ENCODE data around the gene TSEN54.

The TSEN54 gene

DNA sequence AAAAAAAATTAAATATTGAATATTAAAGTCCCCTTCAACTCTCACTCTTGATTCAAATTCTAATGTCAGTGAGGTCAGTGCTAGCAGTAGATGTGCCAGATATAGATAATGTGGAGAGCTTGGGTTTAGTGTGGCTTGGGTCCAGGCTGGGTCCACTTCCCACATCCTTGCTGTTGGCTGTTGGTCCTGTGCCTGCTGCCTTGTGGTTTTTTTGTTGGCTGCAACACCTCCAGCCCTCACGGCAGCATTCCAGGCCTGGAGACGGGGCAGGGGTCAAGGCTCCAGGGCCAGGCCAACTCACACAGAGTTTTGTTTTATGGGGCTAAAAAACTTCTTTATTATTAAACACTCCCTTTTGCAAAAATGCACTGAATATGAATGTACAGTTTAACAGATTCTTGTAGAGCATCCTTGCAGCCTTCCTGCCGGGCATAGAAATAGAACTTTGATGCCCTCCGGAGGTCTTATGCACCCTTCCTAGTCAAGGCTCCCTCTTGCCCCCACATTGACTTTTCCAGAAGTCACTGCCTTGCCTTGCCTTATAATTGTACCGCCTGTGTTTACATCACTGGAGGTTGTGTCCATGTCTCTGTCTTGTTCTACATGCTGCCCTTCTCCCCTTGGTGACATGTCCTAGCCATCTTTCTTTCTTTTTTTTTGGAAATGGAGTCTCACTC, 45.7 kb downstream of the TSEN54 start:
- Mint-ChIP-seq H3K27ac (no peak overlapping the region), H3K9me3 (no peaks in the 10 kb centered on the region), H3K4me3 (no peak overlapping the region), H3K4me1 (peaks cover 16% of the 10 kb centered on the region in 2 donors), H3K36me3 (peaks cover 3 to 6% of the 10 kb centered on the region in 2 donors), H3K27me3 (no peaks in the 10 kb centered on the region)
- ATAC-seq (replicated peaks) (no peak), DNase-seq (no peak)

DNA sequence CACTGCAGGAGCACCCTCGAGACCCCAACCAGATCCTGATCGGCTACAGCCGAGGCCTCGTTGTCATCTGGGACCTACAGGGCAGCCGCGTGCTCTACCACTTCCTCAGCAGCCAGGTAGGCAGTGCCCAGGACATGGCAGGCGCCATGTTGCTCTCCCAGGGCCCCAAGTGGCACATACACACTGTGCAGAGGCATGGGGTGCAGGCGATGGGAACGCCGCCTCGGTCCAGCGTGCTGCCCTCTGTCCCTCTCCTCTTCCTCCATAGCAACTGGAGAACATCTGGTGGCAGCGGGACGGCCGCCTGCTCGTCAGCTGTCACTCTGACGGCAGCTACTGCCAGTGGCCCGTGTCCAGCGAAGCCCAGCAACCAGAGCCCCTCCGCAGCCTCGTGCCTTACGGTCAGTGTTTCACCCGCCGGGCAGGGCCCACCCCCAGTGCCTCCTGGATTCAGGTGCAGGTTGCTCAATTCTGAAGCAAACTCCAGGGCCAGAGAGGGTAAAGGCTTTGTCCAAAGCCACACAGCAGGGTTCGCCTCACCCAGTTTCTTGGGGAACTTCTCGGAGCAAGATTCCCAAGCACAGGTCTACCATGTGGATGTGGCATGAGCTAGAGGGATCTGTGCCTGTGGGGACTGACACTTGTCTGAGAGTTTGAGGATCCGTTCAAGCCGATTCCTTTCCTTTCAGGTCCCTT, 46.9 kb downstream of the TSEN54 start:
- H3K9me3 Mint-ChIP-seq = no peaks in the 10 kb centered on the region
- DNase-seq (no peak), ATAC-seq (replicated peaks) (no peak)
- no peak overlapping the region for H3K27ac Mint-ChIP-seq
- peaks cover 3 to 6% of the 10 kb centered on the region in 2 donors for H3K36me3 Mint-ChIP-seq
- H3K4me1 Mint-ChIP-seq = peaks cover 16 to 17% of the 10 kb centered on the region in 2 donors
- no peaks in the 10 kb centered on the region for H3K27me3 Mint-ChIP-seq
- no peak overlapping the region for H3K4me3 Mint-ChIP-seq

DNA sequence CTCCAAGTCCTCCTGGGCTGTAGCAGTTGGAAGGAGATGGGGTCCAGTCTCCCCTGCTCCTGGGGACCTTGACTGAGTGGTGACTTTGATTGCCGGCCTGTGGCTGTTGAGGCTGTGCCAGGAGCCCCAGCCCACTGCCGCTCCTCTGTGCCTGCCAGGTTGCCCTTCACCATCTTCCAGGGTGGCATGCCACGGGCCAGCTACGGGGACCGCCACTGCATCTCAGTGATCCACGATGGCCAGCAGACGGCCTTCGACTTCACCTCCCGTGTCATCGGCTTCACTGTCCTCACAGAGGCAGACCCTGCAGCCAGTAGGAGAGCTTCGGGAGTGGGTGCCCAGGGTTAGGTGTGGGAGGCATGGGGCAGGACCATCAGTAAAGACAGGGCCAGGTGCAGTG, 47.9 kb downstream of the TSEN54 start:
- Mint-ChIP-seq H3K4me1 (peaks cover 13 to 17% of the 10 kb centered on the region in 2 donors), H3K4me3 (no peak overlapping the region), H3K9me3 (no peaks in the 10 kb centered on the region), H3K27ac (no peak overlapping the region), H3K36me3 (peaks cover 0 to 6% of the 10 kb centered on the region in 2 donors), H3K27me3 (no peaks in the 10 kb centered on the region)
- DNase-seq (no peak), ATAC-seq (replicated peaks) (no peak)

DNA sequence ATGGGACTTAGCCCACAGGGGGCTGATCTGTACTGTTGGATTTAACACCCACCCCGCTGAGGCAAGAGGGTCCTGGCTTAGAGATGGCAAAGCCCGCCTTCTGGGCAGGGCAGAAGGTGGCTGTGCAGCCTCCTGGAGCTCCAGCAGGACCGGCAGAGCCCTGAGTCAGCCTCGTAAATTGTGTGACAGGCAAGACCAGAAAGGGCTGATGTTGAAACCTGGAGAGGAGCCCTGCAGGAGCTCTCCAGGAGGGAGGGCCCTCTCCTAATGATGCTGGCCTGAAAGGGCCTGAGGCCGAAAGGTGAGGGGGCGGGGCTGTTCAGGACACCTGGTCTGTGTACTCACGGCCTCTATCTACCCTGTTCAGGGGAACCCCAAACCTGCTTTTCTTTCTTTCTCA, 48.7 kb downstream of the TSEN54 start:
- no peak overlapping the region for H3K27ac Mint-ChIP-seq
- no peak overlapping the region for H3K4me3 Mint-ChIP-seq
- peaks cover 13 to 19% of the 10 kb centered on the region in 2 donors for H3K4me1 Mint-ChIP-seq
- H3K27me3 Mint-ChIP-seq = no peaks in the 10 kb centered on the region
- DNase-seq = no peak
- H3K9me3 Mint-ChIP-seq = no peaks in the 10 kb centered on the region
- no peak for ATAC-seq (replicated peaks)
- peaks cover 0 to 5% of the 10 kb centered on the region in 2 donors for H3K36me3 Mint-ChIP-seq

DNA sequence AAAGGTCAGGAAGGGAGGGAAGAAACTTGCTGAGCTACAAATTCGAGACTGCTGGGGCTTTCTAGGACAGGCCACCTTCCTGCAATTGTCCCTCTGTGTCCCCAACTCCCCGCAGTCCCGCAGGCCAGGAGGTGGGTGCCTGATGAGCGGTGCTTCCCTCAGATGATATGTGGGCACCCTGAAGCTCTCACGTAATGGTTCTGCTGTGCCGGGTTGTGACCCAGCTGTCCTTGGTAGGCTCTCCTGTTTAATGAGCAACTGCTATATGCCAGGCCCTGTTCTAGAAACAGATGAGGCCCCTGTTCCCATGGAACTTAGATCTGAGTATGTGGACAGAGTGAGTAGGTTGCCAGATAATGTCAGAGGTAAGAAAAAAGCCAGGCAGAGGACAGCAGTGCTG, 49.3 kb downstream of the TSEN54 start:
- H3K4me1 Mint-ChIP-seq = peaks cover 14 to 25% of the 10 kb centered on the region in 2 donors
- H3K36me3 Mint-ChIP-seq = peaks cover 0 to 5% of the 10 kb centered on the region in 2 donors
- no peak overlapping the region for H3K27ac Mint-ChIP-seq
- no peaks in the 10 kb centered on the region for H3K27me3 Mint-ChIP-seq
- ATAC-seq (replicated peaks) = no peak
- DNase-seq = no peak
- no peaks in the 10 kb centered on the region for H3K9me3 Mint-ChIP-seq
- H3K4me3 Mint-ChIP-seq = no peak overlapping the region

DNA sequence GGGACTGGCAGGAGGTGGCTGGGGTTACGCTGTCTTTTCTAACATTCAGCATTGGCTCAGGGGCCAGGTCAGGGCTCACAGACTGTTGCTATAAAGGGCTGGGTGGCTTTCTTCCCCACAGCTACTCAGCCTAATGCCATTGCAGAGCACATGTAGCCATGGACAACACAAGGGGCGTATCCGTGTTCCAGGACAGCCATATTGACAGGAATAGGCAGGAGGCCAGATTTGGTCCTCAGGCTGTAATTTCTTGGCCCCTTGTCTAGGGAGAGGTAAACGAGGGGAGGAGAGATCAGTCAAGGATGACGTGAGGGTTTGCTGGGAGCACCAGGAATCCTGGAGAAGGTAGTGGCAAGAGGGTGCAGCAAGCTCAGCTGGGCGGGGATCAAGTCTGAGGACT, 50.1 kb downstream of the TSEN54 start:
- DNase-seq = no peak
- Mint-ChIP-seq H3K9me3 (no peaks in the 10 kb centered on the region), H3K4me3 (no peak overlapping the region), H3K4me1 (peaks cover 22 to 33% of the 10 kb centered on the region in 2 donors), H3K27ac (peak overlapping the region; percentile 15), H3K36me3 (peaks cover 4 to 5% of the 10 kb centered on the region in 2 donors), H3K27me3 (no peaks in the 10 kb centered on the region)
- ATAC-seq (replicated peaks) = no peak

DNA sequence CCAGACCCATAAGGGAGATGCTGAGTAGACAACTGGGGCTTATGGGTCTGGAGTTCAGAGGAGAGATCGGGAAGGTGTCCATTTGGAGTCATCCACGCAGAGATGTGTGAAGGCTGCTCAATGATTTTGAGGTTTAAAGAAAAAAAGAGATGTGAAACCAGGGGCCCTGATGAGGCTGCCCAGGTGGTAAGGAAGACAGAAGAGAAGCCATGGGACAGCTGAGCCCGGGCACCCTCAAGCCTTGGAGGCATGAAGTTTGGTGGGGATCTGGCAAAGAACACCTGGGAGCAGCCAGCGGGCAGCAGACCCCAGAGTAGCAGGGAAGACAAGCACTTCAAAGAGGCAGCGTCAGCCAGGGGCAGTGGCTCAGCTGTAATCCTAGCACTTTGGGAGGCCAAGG, 50.5 kb downstream of the TSEN54 start:
- Mint-ChIP-seq H3K4me3 (no peak overlapping the region), H3K27ac (peak overlapping the region; percentile 15), H3K9me3 (no peaks in the 10 kb centered on the region), H3K27me3 (no peaks in the 10 kb centered on the region), H3K4me1 (peaks cover 24 to 37% of the 10 kb centered on the region in 2 donors), H3K36me3 (peaks cover 5 to 6% of the 10 kb centered on the region in 2 donors)
- ATAC-seq (replicated peaks) = peak; percentile 62
- no peak for DNase-seq

DNA sequence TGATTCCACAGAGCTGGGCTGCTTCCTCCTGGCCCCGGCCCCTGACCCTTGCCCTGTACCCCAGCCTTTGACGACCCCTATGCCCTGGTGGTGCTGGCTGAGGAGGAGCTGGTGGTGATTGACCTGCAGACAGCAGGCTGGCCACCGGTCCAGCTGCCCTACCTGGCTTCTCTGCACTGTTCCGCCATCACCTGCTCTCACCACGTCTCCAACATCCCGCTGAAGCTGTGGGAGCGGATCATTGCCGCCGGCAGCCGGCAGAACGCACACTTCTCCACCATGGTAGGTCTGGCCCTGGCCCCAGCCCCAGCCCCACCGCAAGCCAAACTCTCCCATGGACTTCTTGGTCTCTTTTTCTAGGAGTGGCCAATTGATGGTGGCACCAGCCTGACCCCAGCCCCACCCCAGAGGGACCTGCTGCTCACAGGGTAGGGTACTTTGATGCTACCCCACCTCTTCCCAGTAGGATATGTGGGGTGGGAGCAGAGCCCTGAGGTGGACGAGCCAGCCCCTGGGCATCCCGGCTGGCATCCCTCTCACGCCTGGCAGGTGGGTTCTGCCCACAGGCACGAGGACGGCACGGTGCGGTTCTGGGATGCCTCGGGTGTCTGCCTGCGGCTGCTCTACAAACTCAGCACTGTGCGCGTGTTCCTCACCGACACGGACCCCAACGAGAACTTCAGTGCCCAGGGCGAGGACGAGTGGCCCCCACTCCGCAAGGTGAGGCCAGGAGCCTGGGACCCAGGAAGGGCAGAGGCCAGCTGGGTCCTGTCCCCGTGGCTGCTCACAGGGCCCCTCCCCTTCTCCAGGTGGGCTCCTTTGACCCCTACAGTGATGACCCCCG, 52.3 kb downstream of the TSEN54 start:
- H3K27ac Mint-ChIP-seq = peak overlapping the region; percentile 51
- peaks cover 8 to 9% of the 10 kb centered on the region in 2 donors for H3K36me3 Mint-ChIP-seq
- H3K4me1 Mint-ChIP-seq = peaks cover 24 to 37% of the 10 kb centered on the region in 2 donors
- DNase-seq = no peak
- H3K9me3 Mint-ChIP-seq = no peaks in the 10 kb centered on the region
- no peaks in the 10 kb centered on the region for H3K27me3 Mint-ChIP-seq
- ATAC-seq (replicated peaks) = no peak
- no peak overlapping the region for H3K4me3 Mint-ChIP-seq

DNA sequence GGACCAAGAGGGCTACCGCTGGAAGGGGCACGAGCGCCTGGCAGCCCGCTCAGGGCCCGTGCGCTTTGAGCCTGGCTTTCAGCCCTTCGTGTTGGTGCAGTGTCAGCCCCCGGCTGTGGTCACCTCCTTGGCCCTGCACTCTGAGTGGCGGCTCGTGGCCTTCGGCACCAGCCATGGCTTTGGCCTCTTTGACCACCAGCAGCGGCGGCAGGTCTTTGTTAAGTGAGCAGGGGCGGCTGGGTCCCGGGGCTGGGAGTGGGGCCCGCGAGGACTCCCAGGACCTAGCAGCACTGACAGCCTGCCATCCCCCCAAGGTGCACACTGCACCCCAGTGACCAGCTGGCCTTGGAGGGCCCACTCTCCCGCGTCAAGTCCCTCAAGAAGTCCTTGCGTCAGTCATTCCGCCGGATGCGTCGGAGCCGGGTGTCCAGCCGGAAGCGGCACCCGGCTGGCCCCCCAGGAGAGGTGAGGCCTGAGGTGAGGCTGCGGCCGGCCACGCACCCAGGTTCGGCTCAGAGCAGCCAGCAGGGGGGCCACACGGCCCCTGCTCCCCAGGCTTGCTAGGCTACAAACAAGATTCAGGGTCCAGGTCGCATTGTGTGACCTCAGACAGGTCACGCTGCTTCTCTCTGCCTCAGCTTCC, 53.8 kb downstream of the TSEN54 start:
- no peak for ATAC-seq (replicated peaks)
- Mint-ChIP-seq H3K27me3 (no peaks in the 10 kb centered on the region), H3K36me3 (peaks cover 9 to 13% of the 10 kb centered on the region in 2 donors), H3K4me1 (peaks cover 24 to 37% of the 10 kb centered on the region in 2 donors), H3K9me3 (no peaks in the 10 kb centered on the region), H3K27ac (peak overlapping the region; percentile 59), H3K4me3 (no peak overlapping the region)
- no peak for DNase-seq

DNA sequence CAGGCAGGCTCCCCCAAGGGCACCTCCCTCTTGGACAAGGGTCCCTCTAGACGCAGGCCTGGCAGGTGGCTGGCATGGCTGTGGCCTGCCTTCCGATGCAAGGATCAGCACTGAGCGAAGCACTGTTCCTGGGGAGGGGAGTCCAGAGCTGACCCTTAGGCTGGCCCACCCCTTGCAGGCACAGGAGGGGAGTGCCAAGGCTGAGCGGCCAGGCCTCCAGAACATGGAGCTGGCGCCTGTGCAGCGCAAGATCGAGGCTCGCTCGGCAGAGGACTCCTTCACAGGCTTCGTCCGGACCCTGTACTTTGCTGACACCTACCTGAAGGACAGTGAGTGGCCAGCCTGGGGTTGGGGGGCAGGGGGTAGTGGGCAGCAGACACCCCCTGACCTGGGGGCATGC, 54.4 kb downstream of the TSEN54 start:
- Mint-ChIP-seq H3K9me3 (no peaks in the 10 kb centered on the region), H3K4me3 (peak overlapping the region in 1 of 2 donors; percentile 68), H3K27ac (peak overlapping the region; percentile 99), H3K27me3 (no peaks in the 10 kb centered on the region), H3K36me3 (peaks cover 9 to 14% of the 10 kb centered on the region in 2 donors), H3K4me1 (peaks cover 22 to 34% of the 10 kb centered on the region in 2 donors)
- DNase-seq (no peak), ATAC-seq (replicated peaks) (no peak)

DNA sequence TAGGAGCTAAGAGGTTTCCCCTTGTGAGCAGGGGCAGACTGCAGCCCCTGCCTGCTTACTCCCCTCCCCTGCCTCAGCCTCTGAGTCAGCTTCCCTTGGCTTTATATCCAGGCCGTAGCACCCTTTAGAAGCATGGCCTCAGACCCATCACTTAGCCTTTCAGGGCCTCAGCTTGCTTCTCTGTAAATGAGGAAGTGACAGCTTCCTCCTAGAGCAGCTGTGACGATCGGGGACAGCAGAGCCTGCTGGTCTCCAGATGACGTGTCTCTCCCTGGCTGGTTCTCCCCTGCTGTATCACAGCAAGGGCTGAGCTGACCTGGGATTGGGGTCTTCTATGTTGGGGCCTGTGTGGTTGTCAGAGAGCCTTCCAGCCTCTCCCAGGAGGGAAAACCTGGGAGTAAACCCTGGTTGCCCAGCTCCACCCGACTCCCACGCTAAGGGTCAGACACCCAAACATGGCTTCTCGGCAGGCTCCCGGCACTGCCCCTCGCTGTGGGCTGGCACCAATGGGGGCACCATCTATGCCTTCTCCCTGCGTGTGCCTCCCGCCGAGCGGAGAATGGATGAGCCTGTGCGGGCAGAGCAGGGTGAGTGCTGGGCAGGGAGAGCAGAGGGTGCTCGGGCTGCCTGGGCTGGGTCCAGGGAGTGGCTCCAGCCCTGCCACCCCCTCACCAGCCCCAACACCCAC, 55.0 kb downstream of the TSEN54 start:
- H3K27me3 Mint-ChIP-seq = no peaks in the 10 kb centered on the region
- peak overlapping the region; percentile 68 to 76 for H3K4me3 Mint-ChIP-seq
- H3K27ac Mint-ChIP-seq = peak overlapping the region; percentile 99

DNA sequence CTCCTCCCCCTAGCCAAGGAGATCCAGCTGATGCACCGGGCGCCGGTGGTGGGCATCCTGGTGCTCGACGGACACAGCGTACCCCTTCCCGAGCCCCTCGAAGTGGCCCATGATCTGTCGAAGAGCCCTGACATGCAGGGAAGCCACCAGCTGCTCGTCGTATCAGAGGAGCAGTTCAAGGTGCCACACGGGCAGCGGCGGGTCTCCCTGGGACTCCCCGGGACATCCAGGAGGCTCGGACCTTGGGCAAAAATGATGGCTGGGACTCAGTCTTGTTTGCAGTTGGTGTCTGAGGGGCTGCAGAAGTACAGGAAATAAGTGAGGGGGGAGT, 55.5 kb downstream of the TSEN54 start:
- DNase-seq = no peak
- Mint-ChIP-seq H3K36me3 (peaks cover 9 to 16% of the 10 kb centered on the region in 2 donors), H3K27ac (peak overlapping the region; percentile 99), H3K4me3 (no peak overlapping the region), H3K4me1 (peaks cover 12 to 23% of the 10 kb centered on the region in 2 donors), H3K9me3 (no peaks in the 10 kb centered on the region), H3K27me3 (no peaks in the 10 kb centered on the region)
- no peak for ATAC-seq (replicated peaks)

More for the DNA sequence above, 55.0 kb downstream of the TSEN54 start:
- Mint-ChIP-seq H3K4me1 (peaks cover 17 to 28% of the 10 kb centered on the region in 2 donors), H3K9me3 (no peaks in the 10 kb centered on the region), H3K36me3 (peaks cover 9 to 16% of the 10 kb centered on the region in 2 donors)
- DNase-seq (peak; percentile 79), ATAC-seq (replicated peaks) (peak; percentile 99)

DNA sequence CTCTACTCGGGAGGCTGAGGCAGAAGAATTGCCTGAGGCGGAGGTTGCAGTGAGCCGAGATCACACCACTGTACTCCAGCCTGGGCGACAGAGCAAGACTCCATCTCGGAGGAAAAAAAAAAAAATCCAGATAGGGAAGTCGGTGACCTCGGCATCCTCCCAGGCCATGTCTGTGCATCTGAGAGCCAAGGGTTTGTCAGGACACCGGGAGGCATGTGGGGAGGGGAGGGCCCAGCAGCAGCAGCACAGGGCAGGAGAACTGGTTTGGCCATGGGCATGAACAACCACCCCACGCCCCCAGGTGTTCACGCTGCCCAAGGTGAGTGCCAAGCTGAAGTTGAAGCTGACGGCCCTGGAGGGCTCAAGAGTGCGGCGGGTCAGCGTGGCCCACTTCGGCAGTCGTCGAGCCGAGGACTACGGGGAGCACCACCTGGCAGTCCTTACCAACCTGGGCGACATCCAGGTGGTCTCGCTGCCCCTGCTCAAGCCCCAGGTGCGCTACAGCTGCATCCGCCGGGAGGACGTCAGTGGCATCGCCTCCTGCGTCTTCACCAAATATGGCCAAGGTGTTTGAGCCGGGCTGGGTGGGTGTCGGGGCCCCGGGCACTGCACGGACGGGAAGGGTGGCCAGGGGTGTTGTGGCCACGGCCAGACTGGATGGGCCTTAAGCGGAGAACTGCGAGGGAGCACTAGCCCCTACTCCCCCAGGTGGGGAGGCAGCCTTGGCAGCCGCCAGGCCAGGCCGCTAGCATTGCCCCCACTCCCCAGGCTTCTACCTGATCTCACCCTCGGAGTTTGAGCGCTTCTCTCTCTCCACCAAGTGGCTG, 56.6 kb downstream of the TSEN54 start:
- H3K27me3 Mint-ChIP-seq = no peaks in the 10 kb centered on the region
- peaks cover 10 to 20% of the 10 kb centered on the region in 2 donors for H3K4me1 Mint-ChIP-seq
- no peak overlapping the region for H3K4me3 Mint-ChIP-seq
- H3K9me3 Mint-ChIP-seq = no peaks in the 10 kb centered on the region
- ATAC-seq (replicated peaks) (no peak), DNase-seq (no peak)
- peaks cover 9 to 16% of the 10 kb centered on the region in 2 donors for H3K36me3 Mint-ChIP-seq
- H3K27ac Mint-ChIP-seq = no peak overlapping the region
